GM18499 (cell line): ENCODE measurements around the gene CDH4.

ENCODE experiments used
- ATAC-seq: cut with Tn5 transposase; IDR thresholded peaks from one replicate; pipeline ENCODE4 v1.9.1; 2021; ENCODE audit warnings: moderate number of reproducible peaks; ENCODE audit not compliant: insufficient read depth, unreplicated experiment

CDH4 gene

GRCh38 chr20:61280217-61280980 is 28.3 kb downstream of the CDH4 start:
- ATAC-seq: no peak

GRCh38 chr20:61281286-61281795 is 29.3 kb downstream of the CDH4 start:
- ATAC-seq: no peak

GRCh38 chr20:61284752-61285151 is 32.7 kb downstream of the CDH4 start:
- no peak for ATAC-seq

GRCh38 chr20:61285152-61285645 is 33.1 kb downstream of the CDH4 start:
- ATAC-seq: no peak

GRCh38 chr20:61285691-61286090 is 33.6 kb downstream of the CDH4 start:
- no peak for ATAC-seq

- no peak for ATAC-seq
Observed at GRCh38 chr20:61287583-61288275, 35.7 kb downstream of the CDH4 start.

- no peak for ATAC-seq
Observed at GRCh38 chr20:61288331-61288784, 36.3 kb downstream of the CDH4 start.

GRCh38 chr20:61289166-61289565 is 37.1 kb downstream of the CDH4 start:
- ATAC-seq: no peak

- no peak for ATAC-seq
Observed at GRCh38 chr20:61290721-61291120, 38.7 kb downstream of the CDH4 start.

GRCh38 chr20:61291166-61291829 is 39.2 kb downstream of the CDH4 start:
- no peak for ATAC-seq

- no peak for ATAC-seq
Observed at GRCh38 chr20:61292391-61292790, 40.3 kb downstream of the CDH4 start.

- no peak for ATAC-seq
Observed at GRCh38 chr20:61292821-61293612, 41.0 kb downstream of the CDH4 start.

- no peak for ATAC-seq
Observed at GRCh38 chr20:61293951-61294350, 41.9 kb downstream of the CDH4 start.

GRCh38 chr20:61295249-61295648 is 43.2 kb downstream of the CDH4 start:
- no peak for ATAC-seq

- ATAC-seq: no peak
Observed at GRCh38 chr20:61295682-61296628, 43.9 kb downstream of the CDH4 start.

GRCh38 chr20:61296629-61297019 is 44.6 kb downstream of the CDH4 start:
- no peak for ATAC-seq

GRCh38 chr20:61297491-61297890 is 45.4 kb downstream of the CDH4 start:
- ATAC-seq: no peak

- no peak for ATAC-seq
Observed at GRCh38 chr20:61297986-61298385, 45.9 kb downstream of the CDH4 start.

- no peak for ATAC-seq
Observed at GRCh38 chr20:61298661-61299060, 46.6 kb downstream of the CDH4 start.
